HG02938 (cell line): Measurements from ENCODE around the gene OR2J2.
"Not testable (repeated sequence)": the region's sequence is repeated elsewhere in the genome, so short reads cannot be mapped to it uniquely, and the experiment has no call there.

Source experiments
- ATAC-seq: cut with Tn5 transposase; IDR thresholded peaks from one replicate; pipeline ENCODE4 v1.9.1; 2021; ENCODE audit warnings: mild to moderate bottlenecking, moderate library complexity; ENCODE audit not compliant: unreplicated experiment

Gene OR2J2

GRCh38 chr6:29218056-29218455, 47.3 kb downstream of the OR2J2 start:
- not testable (repeated sequence) for ATAC-seq
